HG03060 (cell line): ENCODE results near the gene CGNL1.

Experiments
- ATAC-seq: cut with Tn5 transposase; IDR thresholded peaks from one replicate; pipeline ENCODE4 v1.9.1; 2021; ENCODE audit warnings: low read depth, moderate number of reproducible peaks; ENCODE audit not compliant: unreplicated experiment

Gene CGNL1

GRCh38 chr15:57510647-57511046 lies 134.3 kb downstream of the CGNL1 start:
- no peak for ATAC-seq

DNA sequence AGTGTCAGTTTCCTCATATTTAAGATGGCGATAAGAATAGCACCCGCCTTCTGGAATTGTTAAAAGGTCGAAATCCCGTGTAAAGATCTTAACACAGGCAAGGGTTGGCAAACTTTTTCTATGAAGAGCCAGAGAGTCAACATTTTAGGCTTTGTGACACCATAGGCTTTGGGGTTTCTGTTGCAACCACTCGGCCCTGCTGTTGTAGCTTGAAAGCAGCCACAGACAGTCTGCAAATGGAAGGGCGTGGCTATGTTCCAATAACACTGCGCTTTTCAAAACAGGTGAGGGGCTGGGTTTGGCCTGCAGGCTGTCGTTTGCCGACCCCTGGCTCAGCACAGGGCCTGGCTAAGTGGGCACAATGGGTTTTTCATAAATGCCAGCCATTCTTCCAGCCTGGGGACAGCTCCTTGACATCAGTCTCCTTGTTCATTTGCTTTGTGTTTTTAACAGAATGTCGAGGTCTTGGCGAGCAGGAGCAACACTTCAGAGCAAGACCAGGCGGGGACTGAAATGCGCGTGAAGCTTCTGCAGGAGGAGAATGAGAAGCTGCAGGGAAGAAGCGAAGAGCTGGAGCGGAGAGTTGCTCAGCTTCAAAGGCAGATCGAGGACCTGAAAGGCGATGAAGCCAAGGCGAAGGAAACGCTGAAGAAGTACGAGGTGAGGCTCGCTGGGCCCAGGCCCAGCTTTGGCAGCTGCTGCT lies 140.2 kb downstream of the CGNL1 start:
- no peak for ATAC-seq

GRCh38 chr15:57517030-57517671 lies 140.8 kb downstream of the CGNL1 start:
- ATAC-seq: no peak

DNA sequence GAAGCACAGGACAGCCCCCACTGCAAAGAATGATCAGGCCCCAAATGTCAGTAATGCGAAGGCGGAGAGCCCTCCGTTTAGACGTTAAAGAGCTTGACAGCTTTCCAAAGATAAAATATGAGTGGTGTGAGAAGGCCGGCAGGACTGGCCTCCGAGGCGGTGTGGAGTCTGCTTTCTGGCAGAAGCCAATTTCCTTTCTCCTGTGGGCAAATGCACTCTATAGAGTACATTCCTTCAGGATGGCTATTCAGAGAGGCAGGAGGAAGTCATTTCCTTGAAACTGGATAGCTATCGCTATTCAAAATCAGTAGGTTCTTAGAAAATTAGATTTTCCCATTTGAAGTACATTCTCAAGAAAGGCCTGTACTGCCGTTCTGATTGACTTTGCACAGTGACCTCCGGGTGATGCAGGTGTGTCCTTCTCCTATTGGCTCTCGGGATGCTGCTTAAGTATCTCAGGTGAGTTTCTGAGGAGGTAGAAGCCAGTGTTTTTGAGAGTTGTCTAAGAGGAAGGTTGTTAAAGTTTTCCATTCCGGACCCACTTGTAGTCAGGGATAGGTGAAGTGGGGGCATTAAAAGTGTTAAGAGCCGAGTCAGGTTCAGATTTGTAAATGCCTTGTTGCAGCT lies 142.6 kb downstream of the CGNL1 start:
- ATAC-seq: no peak

DNA sequence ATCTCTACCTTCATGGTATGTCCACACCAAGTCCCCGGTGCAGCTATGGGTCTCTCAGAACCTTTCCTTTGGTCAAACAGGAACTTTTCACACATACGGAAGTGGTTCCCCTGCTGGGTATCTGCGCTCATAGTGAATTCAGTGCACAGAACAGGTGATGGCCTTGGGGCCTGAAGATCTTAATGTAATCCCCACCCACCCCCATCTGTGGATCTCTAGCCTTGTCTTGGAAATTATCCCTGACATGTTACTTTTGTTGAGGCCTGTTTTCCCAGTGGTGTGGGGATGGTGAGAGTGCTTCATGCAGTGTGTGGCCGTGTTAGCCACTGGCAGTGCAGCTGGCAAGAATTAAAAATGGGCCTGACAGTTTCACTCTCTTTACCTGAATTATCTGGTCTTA lies 143.5 kb downstream of the CGNL1 start:
- no peak for ATAC-seq

DNA sequence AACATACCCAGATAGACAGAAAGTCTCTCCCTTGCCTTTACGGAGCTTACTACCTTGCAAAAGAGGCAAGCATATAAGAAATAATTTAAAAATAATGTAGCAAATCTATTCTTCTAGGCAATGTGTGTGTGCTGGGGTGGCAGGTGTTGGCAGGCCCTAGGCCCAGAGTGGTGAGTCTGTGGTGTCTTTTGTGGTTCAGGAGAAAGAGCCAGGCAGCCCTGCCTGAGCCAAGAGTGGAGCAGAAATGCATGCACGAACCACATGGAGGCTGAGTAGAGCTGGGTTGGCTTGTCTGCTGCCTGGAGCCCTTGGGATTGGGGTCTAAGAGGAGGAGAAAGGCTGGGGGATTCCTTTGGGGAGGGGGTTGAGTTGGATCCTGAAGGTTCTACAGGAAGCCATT lies 145.2 kb downstream of the CGNL1 start:
- ATAC-seq: no peak

GRCh38 chr15:57522148-57522547 lies 145.8 kb downstream of the CGNL1 start:
- ATAC-seq: no peak

- ATAC-seq: no peak
These were observed 149.3 kb downstream of the CGNL1 start for GRCh38 chr15:57525581-57525980.

DNA sequence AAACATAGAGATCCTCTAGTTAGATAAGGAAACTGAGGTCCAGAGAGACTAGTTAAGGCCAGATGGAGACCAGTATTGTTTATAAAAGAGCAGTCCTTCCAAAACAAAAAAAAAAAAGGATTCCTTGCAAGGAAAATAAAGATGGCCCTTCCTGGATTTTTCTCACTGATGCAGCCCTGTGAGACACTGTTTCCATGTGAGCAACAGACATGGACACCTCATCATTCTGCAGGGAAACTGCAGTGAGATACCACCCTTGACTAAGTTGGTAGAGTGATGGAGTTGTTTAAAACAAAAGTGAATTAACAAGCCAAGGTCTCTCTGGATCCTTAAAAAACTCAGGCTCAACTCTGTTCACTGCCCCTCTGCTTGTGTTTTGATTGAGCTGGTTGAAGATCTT lies 149.8 kb downstream of the CGNL1 start:
- ATAC-seq: no peak

- ATAC-seq: no peak
These were observed 150.3 kb downstream of the CGNL1 start for GRCh38 chr15:57526615-57527014.

DNA sequence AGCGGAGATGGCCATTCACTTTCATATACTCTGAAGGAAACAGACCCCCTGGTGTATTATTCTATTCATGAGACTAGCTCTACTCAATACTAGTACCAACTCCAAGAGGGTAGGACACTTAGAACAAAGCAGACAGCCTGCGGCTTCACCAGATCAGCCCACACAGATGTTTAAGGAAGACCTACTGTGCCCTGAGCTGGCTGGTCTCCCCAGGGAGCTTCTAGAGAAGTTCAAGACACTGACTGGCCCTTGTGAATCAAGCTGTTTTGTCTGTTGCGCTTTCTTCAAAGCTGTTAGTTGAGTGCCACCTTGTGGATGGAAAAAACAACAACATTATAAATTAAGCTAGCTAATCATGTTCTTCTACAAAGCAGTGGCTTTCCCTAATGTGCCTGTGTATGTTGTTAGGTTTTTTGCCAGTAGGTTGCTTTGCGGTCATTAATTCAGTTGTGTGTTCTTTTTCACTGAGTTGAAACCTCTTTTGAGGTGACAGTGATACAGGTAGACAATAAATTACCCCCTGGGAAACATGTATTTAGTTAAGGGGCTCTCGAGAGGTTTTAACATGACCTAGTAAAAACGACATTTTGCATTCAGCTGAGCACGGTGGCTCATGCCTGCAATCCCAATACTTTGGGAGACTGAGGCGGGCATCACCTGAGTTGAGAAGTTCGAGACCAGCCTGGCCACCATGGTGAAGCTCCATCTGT lies 151.2 kb downstream of the CGNL1 start:
- ATAC-seq: no peak

GRCh38 chr15:57528940-57529565 lies 152.7 kb downstream of the CGNL1 start:
- no peak for ATAC-seq

DNA sequence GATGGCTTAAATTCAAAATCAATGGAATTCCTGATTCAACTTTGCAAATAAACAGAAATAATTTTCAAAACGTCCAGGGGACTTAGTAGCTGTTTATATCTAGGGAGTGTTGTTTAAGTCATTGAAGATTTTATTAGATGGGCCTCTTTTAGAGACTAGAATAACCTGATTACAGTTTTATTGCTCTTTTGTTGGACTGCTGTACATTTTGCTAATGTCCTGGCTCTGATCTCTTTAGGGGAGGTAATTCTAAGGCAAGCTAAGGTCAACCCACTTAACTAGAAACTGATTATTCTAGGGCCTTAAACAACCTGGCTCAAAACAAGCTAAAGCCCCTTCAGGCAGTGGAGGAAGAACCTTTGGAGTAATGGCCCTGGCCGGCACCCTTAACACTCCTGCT lies 153.4 kb downstream of the CGNL1 start:
- no peak for ATAC-seq

DNA sequence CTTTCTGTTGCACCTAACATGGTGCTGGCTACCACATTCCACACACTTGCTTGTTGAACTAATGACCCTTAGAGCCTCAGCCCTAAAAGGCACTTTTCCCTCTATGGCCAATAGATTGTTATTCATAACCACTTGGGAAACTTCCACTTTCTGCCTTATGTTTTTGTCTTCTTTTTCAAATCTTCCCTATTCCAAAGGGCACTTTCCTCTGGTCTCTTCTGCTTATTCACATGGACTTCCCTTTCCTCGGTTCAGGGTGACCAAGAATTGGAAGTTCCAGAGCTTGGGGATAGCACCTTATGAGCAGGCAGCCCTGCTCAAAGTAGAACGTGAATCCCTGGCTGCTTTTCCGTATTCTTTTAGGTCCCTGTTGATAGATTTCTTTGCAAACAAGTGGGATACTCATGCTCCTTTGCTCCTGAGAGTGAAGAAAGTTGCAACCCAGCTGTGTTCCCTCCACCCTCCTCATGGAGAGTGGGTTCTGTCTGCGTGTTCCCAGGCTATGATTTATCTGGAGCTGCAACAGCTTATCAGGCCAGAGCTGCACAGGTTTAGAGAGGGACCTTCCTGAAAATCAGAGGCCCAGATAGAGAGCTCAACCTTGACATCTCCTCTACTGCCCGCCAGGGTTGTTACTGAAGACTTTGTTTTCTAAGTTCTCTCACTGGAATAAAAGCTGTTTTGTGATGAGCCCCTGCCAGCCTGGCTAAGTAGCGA lies 156.6 kb downstream of the CGNL1 start:
- no peak for ATAC-seq

- no peak for ATAC-seq
These were observed 157.1 kb downstream of the CGNL1 start for GRCh38 chr15:57533448-57533799.

GRCh38 chr15:57534281-57534680 lies 158.0 kb downstream of the CGNL1 start:
- no peak for ATAC-seq

- no peak for ATAC-seq
These were observed 160.8 kb downstream of the CGNL1 start for GRCh38 chr15:57537072-57537471.

DNA sequence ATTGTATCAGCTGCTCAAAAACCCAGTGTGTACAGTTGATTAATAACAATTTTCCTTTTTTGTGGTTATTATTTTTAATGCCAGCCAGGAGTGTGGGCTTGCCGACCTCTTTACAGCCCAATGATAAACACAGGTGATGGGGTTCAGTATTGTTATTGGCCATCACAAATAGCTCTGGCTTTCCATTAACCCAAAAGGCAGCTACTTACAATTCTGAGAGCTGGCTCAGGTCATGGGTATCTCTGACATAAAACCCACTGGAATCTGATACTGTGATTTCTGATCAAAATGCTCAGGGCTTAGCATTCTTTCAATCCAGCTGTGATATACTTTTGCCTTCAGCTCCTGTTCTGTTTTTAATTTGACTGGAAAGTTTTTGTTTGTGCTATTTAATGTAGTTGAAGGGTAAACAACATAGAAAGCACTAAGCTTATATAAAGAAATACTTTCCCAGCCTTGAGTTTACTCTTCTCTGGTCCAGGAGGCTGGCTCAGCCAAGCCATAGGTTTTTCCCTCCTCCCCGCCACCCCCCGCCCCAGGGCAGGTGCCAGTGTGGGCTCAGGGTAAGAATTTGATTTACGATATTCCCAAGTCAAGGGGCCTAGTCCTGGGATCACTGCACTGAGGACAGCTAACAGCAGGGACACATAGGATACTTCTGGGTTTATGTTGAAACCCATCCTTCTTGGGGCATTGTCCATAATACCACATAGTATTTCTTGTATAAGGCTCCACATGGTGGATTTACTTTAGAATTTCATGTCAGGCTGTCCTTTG lies 161.4 kb downstream of the CGNL1 start:
- no peak for ATAC-seq

- no peak for ATAC-seq
These were observed 161.9 kb downstream of the CGNL1 start for GRCh38 chr15:57538265-57538529.

- ATAC-seq: no peak
These were observed 162.5 kb downstream of the CGNL1 start for GRCh38 chr15:57538821-57539220.
